Neutrophil (primary cell): Measurements from ENCODE around the gene DZIP1L.

Experiments used
- H3K27ac ChIP-seq: fragments of 200-600 bp; sonication (generic); 2 replicates; pipeline ENCODE4 v1.5.1; 2016; ENCODE audit warnings: mild to moderate bottlenecking, moderate library complexity
- H3K27me3 ChIP-seq: fragments of 200-600 bp; sonication (generic); 2 replicates; pipeline ENCODE4 v1.6.0; 2016; ENCODE audit warnings: mild to moderate bottlenecking
- H3K36me3 ChIP-seq: fragments of 200-600 bp; sonication (generic); 2 replicates; pipeline ENCODE4 v1.5.1; 2017
- H3K4me1 ChIP-seq, 2 experiments: fragments of 200-600 bp in 1 of 2; sonication (generic) in 1 of 2; 1 replicate in 1 of 2; 2 replicates in 1 of 2; pipeline versions ENCODE4 v1.5.1 to v1.6.1; 2013 to 2016; ENCODE audit warnings: low read depth in 1 of 2, low read length in 1 of 2, mild to moderate bottlenecking in 1 of 2, moderate library complexity in 1 of 2; ENCODE audit not compliant: control insufficient read depth in 1 of 2, insufficient read depth in 1 of 2
- H3K4me3 ChIP-seq, 2 experiments: fragments of 200-600 bp in 1 of 2; sonication (generic) in 1 of 2; 1 replicate in 1 of 2; 2 replicates in 1 of 2; pipeline ENCODE4 v1.5.1; 2013 to 2016; ENCODE audit warnings: low read depth in 1 of 2, low read length in 1 of 2, mild to moderate bottlenecking in 1 of 2, moderate library complexity in 1 of 2
- H3K9me3 ChIP-seq: fragments of 200-600 bp; sonication (generic); 2 replicates; pipeline ENCODE4 v1.5.1; 2016
- TF ChIP-seq, protein P1 (sequence below): fragments of 200-600 bp; sonication (generic); IDR thresholded peaks from 2 replicates; pipeline ENCODE4 v1.5.1; 2016; ENCODE audit warnings: antibody characterized with exemption

Gene DZIP1L

DNA sequence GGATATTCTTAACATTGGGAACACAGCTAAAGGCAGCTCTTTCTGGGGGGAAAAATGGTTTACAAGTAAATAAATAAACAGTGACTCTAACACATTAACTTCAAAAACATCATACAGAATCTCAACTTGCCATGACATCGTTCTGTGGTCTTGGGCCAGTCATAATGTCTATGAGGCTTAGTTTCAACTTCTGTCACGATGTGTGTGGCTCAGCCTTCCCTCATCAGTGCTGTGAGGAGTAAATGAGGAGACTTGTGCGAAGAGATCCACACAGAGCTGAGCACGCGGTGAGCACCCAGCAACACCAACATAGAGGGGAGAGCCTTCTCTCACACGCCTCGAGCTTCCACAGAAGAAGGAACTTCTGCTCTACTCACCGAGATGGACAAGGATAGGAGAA lies 49.0 kb downstream of the DZIP1L start:
- TF ChIP-seq, protein P1, sequence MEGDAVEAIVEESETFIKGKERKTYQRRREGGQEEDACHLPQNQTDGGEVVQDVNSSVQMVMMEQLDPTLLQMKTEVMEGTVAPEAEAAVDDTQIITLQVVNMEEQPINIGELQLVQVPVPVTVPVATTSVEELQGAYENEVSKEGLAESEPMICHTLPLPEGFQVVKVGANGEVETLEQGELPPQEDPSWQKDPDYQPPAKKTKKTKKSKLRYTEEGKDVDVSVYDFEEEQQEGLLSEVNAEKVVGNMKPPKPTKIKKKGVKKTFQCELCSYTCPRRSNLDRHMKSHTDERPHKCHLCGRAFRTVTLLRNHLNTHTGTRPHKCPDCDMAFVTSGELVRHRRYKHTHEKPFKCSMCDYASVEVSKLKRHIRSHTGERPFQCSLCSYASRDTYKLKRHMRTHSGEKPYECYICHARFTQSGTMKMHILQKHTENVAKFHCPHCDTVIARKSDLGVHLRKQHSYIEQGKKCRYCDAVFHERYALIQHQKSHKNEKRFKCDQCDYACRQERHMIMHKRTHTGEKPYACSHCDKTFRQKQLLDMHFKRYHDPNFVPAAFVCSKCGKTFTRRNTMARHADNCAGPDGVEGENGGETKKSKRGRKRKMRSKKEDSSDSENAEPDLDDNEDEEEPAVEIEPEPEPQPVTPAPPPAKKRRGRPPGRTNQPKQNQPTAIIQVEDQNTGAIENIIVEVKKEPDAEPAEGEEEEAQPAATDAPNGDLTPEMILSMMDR, result no peak
- peaks cover 52 to 64% of the 10 kb centered on the region in 2 experiments for H3K4me1 ChIP-seq
- no peaks in the 10 kb centered on the region for H3K27me3 ChIP-seq
- H3K9me3 ChIP-seq, result no peaks in the 10 kb centered on the region
- H3K4me3 ChIP-seq, result no peak overlapping the region
- H3K27ac ChIP-seq, result peak overlapping the region; percentile 64
- peaks cover 36% of the 10 kb centered on the region for H3K36me3 ChIP-seq

GRCh38 chr3:138065949-138066348 lies 49.5 kb downstream of the DZIP1L start:
- H3K4me1 ChIP-seq, result peaks cover 52 to 67% of the 10 kb centered on the region in 2 experiments
- H3K36me3 ChIP-seq, result peaks cover 32% of the 10 kb centered on the region
- no peaks in the 10 kb centered on the region for H3K9me3 ChIP-seq
- no peaks in the 10 kb centered on the region for H3K27me3 ChIP-seq
- no peak overlapping the region for H3K4me3 ChIP-seq
- peak overlapping the region; percentile 64 for H3K27ac ChIP-seq
- TF ChIP-seq, protein P1, result no peak

- Histone ChIP-seq H3K27ac (peak overlapping the region; percentile 29), H3K27me3 (no peaks in the 10 kb centered on the region), H3K4me1 (peaks cover 51 to 66% of the 10 kb centered on the region in 2 experiments), H3K4me3 (no peak overlapping the region), H3K36me3 (peaks cover 16% of the 10 kb centered on the region), H3K9me3 (no peaks in the 10 kb centered on the region)
- TF ChIP-seq, protein P1, result no peak
These were observed 52.0 kb downstream of the DZIP1L start for GRCh38 chr3:138063416-138063815.

DNA sequence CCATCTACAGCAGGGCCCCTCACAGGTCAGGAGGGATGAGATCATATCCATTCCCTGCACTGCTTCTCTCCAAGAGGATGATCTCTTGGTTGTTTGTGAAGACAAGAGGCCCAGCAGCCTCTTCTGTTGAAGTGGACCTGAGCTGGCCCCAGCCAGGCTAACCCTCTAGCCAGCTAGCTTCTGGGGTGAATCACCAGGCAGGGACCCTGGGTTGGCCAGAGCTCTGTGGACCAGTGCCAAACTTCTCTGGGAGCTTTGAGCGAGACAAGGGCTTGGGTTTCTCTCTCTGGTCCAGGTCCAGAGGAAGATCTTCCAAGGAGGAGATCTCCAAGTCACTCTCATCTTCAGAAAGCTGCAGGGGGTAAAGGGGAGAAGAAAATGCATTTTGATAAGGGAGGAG lies 52.8 kb downstream of the DZIP1L start:
- H3K27me3 ChIP-seq, result no peaks in the 10 kb centered on the region
- H3K36me3 ChIP-seq, result peaks cover 16% of the 10 kb centered on the region
- no peak overlapping the region for H3K27ac ChIP-seq
- H3K9me3 ChIP-seq, result no peaks in the 10 kb centered on the region
- TF ChIP-seq, protein P1, result no peak
- peaks cover 43 to 58% of the 10 kb centered on the region in 2 experiments for H3K4me1 ChIP-seq
- H3K4me3 ChIP-seq, result no peak overlapping the region

GRCh38 chr3:138062037-138062436 lies 53.4 kb downstream of the DZIP1L start:
- Histone ChIP-seq H3K4me1 (peaks cover 37 to 52% of the 10 kb centered on the region in 2 experiments), H3K36me3 (peaks cover 16% of the 10 kb centered on the region), H3K4me3 (no peak overlapping the region), H3K27me3 (no peaks in the 10 kb centered on the region), H3K9me3 (no peaks in the 10 kb centered on the region), H3K27ac (no peak overlapping the region)
- TF ChIP-seq, protein P1, result no peak

DNA sequence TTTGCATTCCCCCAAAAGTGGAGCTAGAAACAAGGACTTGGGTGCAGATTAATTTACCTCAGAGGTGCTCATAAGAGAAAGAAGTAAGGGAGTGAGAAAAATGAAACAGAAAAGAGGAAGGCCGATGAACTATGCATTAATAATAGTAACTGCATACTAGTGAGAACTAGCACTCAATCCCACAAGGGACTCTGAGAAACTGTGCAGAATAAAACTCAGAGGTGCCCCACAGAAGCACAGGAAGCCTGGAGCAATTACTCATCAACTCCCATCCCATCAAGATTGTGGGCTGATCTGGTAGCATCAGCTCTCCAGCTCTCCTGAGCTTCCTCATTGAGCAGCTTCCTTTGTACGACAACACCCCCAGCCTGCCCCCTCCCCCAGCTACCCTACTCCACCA lies 54.6 kb downstream of the DZIP1L start:
- no peaks in the 10 kb centered on the region for H3K9me3 ChIP-seq
- H3K27ac ChIP-seq, result peak overlapping the region; percentile 32
- H3K4me3 ChIP-seq, result no peak overlapping the region
- peaks cover 16% of the 10 kb centered on the region for H3K36me3 ChIP-seq
- H3K27me3 ChIP-seq, result no peaks in the 10 kb centered on the region
- TF ChIP-seq, protein P1, result no peak
- H3K4me1 ChIP-seq, result peaks cover 24 to 40% of the 10 kb centered on the region in 2 experiments
